ENCODE measurements around the gene CEP164.

GRCh38 chr11:117313828-117314768 is 13.6 kb upstream of the CEP164 start:
- TF ChIP-seq CTCF (IDR thresholded peaks at IDR 0.05) (no peak), POLR2A (IDR thresholded peaks at IDR 0.05) (no peak)

Measured in lower leg skin (tissue), 3 donors.